SU-DHL-6 (cell line): ENCODE data around the gene ZMIZ1.
"Not testable (repeated sequence)": the region's sequence is repeated elsewhere in the genome, so short reads cannot be mapped to it uniquely, and the experiment has no call there.

Source experiments
- CTCF ChIP-seq: fragments of 200-600 bp; sonication (generic); IDR thresholded peaks from one replicate; pipeline ENCODE4 v1.5.1; 2017; ENCODE audit warnings: antibody characterized with exemption, mild to moderate bottlenecking, low read length, moderate library complexity; ENCODE audit not compliant: insufficient read depth, poor library complexity, severe bottlenecking
- EZH2phosphoT487 ChIP-seq: fragments of 200-600 bp; sonication (generic), shearing (Covaris generic); conservative IDR thresholded peaks from 2 replicates; pipeline ENCODE4 v1.6.1; 2018; ENCODE audit warnings: mild to moderate bottlenecking, antibody characterized with exemption, low read length, moderate library complexity, mixed read lengths

GRCh38 chr10:79332610-79333315, 264.0 kb downstream of the ZMIZ1 start:
- TF ChIP-seq CTCF, EZH2phosphoT487: not testable (repeated sequence)
